ENCODE results near the gene ATF6.
"Not testable (repeated sequence)": the region's sequence is repeated elsewhere in the genome, so short reads cannot be mapped to it uniquely, and the experiment has no call there.

The ATF6 gene

GRCh38 chr1:161743231-161743630, 22.9 kb upstream of the ATF6 start:
- H3K4me3 ChIP-seq (ENCODE audit: low read depth, low read length), result no peak overlapping the region
- no peak for DNase-seq (ENCODE audit: low read depth)
- TF ChIP-seq, protein P1, sequence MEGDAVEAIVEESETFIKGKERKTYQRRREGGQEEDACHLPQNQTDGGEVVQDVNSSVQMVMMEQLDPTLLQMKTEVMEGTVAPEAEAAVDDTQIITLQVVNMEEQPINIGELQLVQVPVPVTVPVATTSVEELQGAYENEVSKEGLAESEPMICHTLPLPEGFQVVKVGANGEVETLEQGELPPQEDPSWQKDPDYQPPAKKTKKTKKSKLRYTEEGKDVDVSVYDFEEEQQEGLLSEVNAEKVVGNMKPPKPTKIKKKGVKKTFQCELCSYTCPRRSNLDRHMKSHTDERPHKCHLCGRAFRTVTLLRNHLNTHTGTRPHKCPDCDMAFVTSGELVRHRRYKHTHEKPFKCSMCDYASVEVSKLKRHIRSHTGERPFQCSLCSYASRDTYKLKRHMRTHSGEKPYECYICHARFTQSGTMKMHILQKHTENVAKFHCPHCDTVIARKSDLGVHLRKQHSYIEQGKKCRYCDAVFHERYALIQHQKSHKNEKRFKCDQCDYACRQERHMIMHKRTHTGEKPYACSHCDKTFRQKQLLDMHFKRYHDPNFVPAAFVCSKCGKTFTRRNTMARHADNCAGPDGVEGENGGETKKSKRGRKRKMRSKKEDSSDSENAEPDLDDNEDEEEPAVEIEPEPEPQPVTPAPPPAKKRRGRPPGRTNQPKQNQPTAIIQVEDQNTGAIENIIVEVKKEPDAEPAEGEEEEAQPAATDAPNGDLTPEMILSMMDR (IDR thresholded peaks at IDR 0.05; ENCODE audit: insufficient read depth, low read depth, low read length, missing control alignments), result no peak

DNA sequence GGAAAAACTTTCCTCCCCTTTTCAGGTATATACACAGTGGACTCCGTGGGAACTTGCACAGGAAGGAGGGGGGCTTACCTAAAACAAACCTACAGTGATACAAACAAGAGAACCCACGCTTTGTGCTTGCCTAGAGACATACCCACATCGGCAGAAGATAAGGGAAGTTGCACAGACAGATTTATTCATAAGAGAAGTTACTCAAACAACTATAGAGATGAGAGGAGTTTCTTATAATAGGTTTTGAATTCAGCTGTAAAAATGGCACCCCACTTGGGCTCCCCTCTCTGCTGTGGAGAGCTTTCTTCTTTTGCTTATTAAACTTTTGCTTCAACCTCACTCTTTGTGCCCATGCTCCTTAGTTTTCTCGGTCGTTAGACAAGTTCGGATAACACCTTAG, 18.3 kb upstream of the ATF6 start:
- TF ChIP-seq, protein P1 (IDR thresholded peaks at IDR 0.05; ENCODE audit: insufficient read depth, low read depth, low read length, missing control alignments), result no peak
- no peak overlapping the region for H3K4me3 ChIP-seq (ENCODE audit: low read depth, low read length)
- no peak for DNase-seq (ENCODE audit: low read depth)

GRCh38 chr1:161749509-161750407, 16.4 kb upstream of the ATF6 start, which contains the start of gene DUSP12:
DUSP12 (plus strand) TSS chr1:161749786; CDS start chr1:161749802, 16 bp downstream.
- DNase-seq (ENCODE audit: low read depth), result peak; percentile 98
- peak within 1 kb of the TSS; percentile 76 for H3K4me3 ChIP-seq (ENCODE audit: low read depth, low read length)
- TF ChIP-seq, protein P1 (IDR thresholded peaks at IDR 0.05; ENCODE audit: insufficient read depth, low read depth, low read length, missing control alignments), result no peak

DNA sequence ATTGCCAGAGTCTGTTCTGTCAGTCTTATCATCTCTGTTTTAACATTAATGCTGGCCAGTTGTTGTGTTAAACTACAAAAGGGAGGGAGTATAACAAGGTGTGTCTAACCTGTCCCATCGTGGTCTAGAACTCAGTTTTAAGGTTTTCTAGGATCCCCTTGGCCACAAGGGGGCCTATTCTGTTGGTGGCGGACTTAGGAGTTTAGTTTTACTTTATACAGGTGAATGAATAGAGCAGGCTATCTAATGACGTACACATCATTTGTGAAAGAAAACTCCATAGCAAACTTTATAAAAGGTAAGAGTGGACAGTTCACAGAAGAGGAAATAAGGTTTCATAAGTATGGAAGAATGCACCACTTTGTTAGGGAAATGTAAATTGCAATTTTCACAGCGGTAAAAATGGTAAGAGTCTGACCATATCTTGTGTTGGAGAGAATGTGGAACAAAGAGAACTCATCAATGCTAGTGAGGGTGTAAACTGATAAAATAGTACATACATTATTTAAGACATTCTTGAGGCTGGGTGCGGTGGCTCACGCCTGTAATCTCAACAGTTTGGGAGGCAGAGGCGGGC, 2.5 kb upstream of the ATF6 start:
- TF ChIP-seq, protein P1 (IDR thresholded peaks at IDR 0.05; ENCODE audit: insufficient read depth, low read depth, low read length, missing control alignments), result peak; percentile 59
- no peak overlapping the region for H3K4me3 ChIP-seq (ENCODE audit: low read depth, low read length)
- DNase-seq (ENCODE audit: low read depth), result peak; percentile 59

DNA sequence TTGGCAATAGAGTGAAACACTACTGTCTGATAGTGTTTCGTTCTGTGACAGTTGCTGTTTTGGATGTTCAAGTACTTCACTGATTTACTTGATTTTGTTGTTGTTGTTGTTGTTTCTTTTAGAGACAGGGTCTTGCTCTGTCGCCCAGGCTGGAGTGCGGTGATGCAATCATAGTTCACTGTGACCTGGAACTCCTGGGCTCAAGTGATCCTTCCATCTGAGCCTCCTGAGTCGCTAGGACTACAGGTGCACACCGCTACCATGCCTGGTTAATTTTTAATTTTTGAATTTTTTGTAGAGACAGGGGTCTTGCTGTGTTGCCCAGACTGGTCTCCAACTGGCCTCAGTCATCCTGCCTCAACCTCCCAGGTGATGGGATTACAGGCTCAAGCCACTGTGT, 2.3 kb downstream of the ATF6 start:
- TF ChIP-seq, protein P1 (IDR thresholded peaks at IDR 0.05; ENCODE audit: insufficient read depth, low read depth, low read length, missing control alignments), result no peak
- DNase-seq (ENCODE audit: low read depth), result no peak
- H3K4me3 ChIP-seq (ENCODE audit: low read depth, low read length), result no peak overlapping the region

GRCh38 chr1:161768986-161769672, 3.0 kb downstream of the ATF6 start:
- DNase-seq (ENCODE audit: low read depth), result no peak
- TF ChIP-seq, protein P1 (IDR thresholded peaks at IDR 0.05; ENCODE audit: insufficient read depth, low read depth, low read length, missing control alignments), result no peak
- H3K4me3 ChIP-seq (ENCODE audit: low read depth, low read length), result no peak overlapping the region

DNA sequence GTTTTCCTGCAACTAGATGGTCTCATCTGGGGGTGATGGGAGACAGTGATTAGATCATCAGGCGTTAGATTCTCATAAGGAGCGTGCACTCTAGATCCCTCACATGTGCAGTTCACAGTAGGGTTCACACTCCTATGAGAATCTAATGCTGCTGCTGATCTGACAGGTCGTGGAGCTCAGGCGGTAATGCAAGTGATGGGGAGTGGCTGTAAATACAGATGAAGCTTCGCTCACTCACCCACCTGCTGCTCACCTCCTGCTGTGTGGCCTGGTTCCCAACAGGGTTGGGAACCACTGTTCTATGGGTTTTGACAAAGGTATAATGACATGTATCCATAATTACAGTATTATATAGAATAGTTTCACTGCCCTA, 3.5 kb downstream of the ATF6 start:
- H3K4me3 ChIP-seq (ENCODE audit: low read depth, low read length); DNase-seq (ENCODE audit: low read depth): not testable (repeated sequence)
